Thoracic aorta (tissue), 2 donors: ENCODE measurements around the gene ARF3. TPM values are rescaled to one million over a fixed set of nuclear protein-coding genes. Genes with fewer than 3 reads are reported as not detected.

Source experiments
- ATAC-seq: fragments of 150-250 bp; one replicate; pipeline ENCODE4 v1.8.0; 2017; ENCODE audit warnings: low read depth; ENCODE audit not compliant: insufficient number of reproducible peaks, low FRiP score
- DNase-seq: peaks from one replicate; pipeline ENCODE4 v3.0.0-alpha.2; 2020; ENCODE audit warnings: low spot score
- H3K27ac ChIP-seq, 2 donors: fragments of 200-600 bp; sonication (generic); 1 replicate in 1 of 2; 2 replicates in 1 of 2; pipeline ENCODE4 v1.5.1; 2016; ENCODE audit warnings: mild to moderate bottlenecking in 2 of 2, moderate library complexity in 2 of 2
- H3K27me3 ChIP-seq: fragments of 200-600 bp; sonication (generic); replicated peaks from 2 replicates; pipeline ENCODE4 v1.6.0; 2016; ENCODE audit warnings: mild to moderate bottlenecking; ENCODE audit not compliant: insufficient read depth
- H3K36me3 ChIP-seq: fragments of 200-600 bp; sonication (generic); one replicate; pipeline ENCODE4 v1.5.1; 2016
- H3K4me1 ChIP-seq, 2 donors: fragments of 200-600 bp; sonication (generic); 1 replicate in 1 of 2; 2 replicates in 1 of 2; pipeline versions ENCODE4 v1.5.1 to v1.6.0; 2016; ENCODE audit warnings: low read depth in 2 of 2, mild to moderate bottlenecking in 1 of 2; ENCODE audit not compliant: control insufficient read depth in 1 of 2
- H3K4me3 ChIP-seq: fragments of 200-600 bp; sonication (generic); 2 replicates; pipeline ENCODE4 v1.5.1; 2016; ENCODE audit warnings: mild to moderate bottlenecking
- H3K9me3 ChIP-seq: fragments of 200-600 bp; sonication (generic); 2 replicates; pipeline ENCODE4 v1.5.1; 2016
- CTCF ChIP-seq: fragments of 200-600 bp; sonication (generic); IDR thresholded peaks from one replicate; pipeline ENCODE4 v1.5.1; 2019; ENCODE audit warnings: antibody characterized with exemption
- total RNA-seq, 2 donors: library from RNA; depleted of rRNA; stranded (reverse); fragments of >200 nt; gene quantifications; one replicate each; pipeline versions ENCODE4 v1.1.0 to v1.2.3, GENCODE V29; 2016

Gene ARF3
- total RNA-seq, 2 donors from 2014 or later, result 63.4 to 65.8 TPM

GRCh38 chr12:48980389-48980952 lies 23.2 kb upstream of the ARF3 start:
- Histone ChIP-seq H3K9me3 (no peaks in the 10 kb centered on the region), H3K4me3 (peak overlapping the region; percentile 63), H3K36me3 (no peaks in the 10 kb centered on the region), H3K4me1 (peaks cover 32 to 48% of the 10 kb centered on the region in 2 donors), H3K27me3 (peaks cover 15% of the 10 kb centered on the region), H3K27ac (no peak overlapping the region)
- DNase-seq, result no peak
- no peak for TF ChIP-seq CTCF
- no peak for ATAC-seq

- no peak for TF ChIP-seq CTCF
- no peaks in the 10 kb centered on the region for H3K36me3 ChIP-seq
- DNase-seq, result no peak
- peaks cover 15% of the 10 kb centered on the region for H3K27me3 ChIP-seq
- H3K4me3 ChIP-seq, result peak overlapping the region; percentile 63
- H3K27ac ChIP-seq, result no peak overlapping the region
- H3K4me1 ChIP-seq, result peaks cover 32 to 41% of the 10 kb centered on the region in 2 donors
- no peaks in the 10 kb centered on the region for H3K9me3 ChIP-seq
- ATAC-seq, result no peak
Measured at GRCh38 chr12:48979602-48980388, 22.5 kb upstream of the ARF3 start.

- peak overlapping the region; percentile 63 for H3K4me3 ChIP-seq
- TF ChIP-seq CTCF, result no peak
- DNase-seq, result no peak
- no peaks in the 10 kb centered on the region for H3K9me3 ChIP-seq
- H3K27ac ChIP-seq, result no peak overlapping the region
- no peak for ATAC-seq
- H3K36me3 ChIP-seq, result no peaks in the 10 kb centered on the region
- peaks cover 32 to 39% of the 10 kb centered on the region in 2 donors for H3K4me1 ChIP-seq
- peaks cover 19% of the 10 kb centered on the region for H3K27me3 ChIP-seq
Measured at GRCh38 chr12:48978741-48979601, 21.7 kb upstream of the ARF3 start.

GRCh38 chr12:48978291-48978740 lies 21.0 kb upstream of the ARF3 start, which contains the start of gene WNT1:
TSS of gene WNT1 (plus strand) at chr12:48978322. CDS start at chr12:48978651, 329 bp downstream.
- Histone ChIP-seq H3K27ac (no peak within 1 kb of the TSS), H3K4me3 (peak within 1 kb of the TSS; percentile 63), H3K4me1 (peaks cover 32 to 39% of the 10 kb centered on the region in 2 donors), H3K36me3 (no peaks in the 10 kb centered on the region), H3K27me3 (peaks cover 19% of the 10 kb centered on the region), H3K9me3 (no peaks in the 10 kb centered on the region)
- peak; percentile 36 for TF ChIP-seq CTCF
- DNase-seq (no peak), ATAC-seq (no peak)
